Measurements from ENCODE around the gene SLC47A2. TPM values are rescaled to one million over a fixed set of nuclear protein-coding genes. Genes with fewer than 3 reads are reported as not detected.

Gene SLC47A2
- total and polyA plus RNA-seq, 2 of the 13 experiments (the other 11 are each of a cell fraction or from before 2014, with no cell fraction given), result 0.04 TPM; not detected in 1

DNA sequence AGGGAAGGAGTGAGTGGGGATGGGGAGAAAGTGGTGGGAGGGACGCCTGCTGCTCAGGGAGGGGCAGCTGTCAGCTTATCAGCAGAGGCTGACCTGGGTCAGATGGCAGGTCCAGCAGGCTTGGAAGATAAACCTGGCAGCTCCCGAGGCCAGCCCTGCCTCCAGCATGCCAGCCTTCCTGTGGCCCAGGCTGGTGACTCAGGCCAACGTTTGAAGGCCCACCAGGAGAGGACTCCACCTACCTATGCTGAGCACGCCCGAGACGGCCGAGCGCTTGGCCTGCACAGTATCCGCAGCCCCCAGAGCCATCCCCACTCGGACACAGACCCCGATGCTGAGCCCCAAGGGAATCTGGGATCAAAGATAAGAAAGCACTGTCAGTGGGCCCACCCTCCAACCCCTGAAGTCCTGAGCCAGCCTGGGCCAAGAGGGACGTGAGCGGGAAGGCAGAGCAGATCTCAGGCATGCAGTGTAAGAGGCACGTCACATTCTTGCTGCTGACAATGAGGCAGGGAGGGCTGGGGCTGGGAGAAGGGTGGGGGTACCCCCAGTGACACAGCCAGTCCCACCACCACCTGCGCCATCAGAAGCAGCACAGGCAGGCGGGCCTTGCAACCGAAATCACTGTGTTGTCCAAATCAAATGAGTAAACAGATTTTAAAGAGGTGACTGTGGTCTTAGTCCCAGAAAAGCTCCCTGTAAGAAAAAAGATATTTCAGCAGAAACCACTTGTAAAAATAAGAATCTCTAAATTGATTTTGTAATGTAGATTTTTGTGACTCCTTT, 12.4 kb downstream of the SLC47A2 start (continued):
- no peak for TF ChIP-seq ZNF790 (CRISPR knock-in tag; IDR thresholded peaks at IDR 0.05; ENCODE audit: borderline replicate concordance)
- no peak for TF ChIP-seq ZNF567 (CRISPR knock-in tag; IDR thresholded peaks at IDR 0.05; ENCODE audit: borderline replicate concordance)
- no peak for TF ChIP-seq ZSCAN30 (CRISPR knock-in tag; IDR thresholded peaks at IDR 0.05)
- peak; percentile 100 for TF ChIP-seq MEIS2 (CRISPR knock-in tag; IDR thresholded peaks at IDR 0.05)
- no peak for TF ChIP-seq CBFB (CRISPR knock-in tag; IDR thresholded peaks at IDR 0.05)
- TF ChIP-seq ZNF292 (CRISPR knock-in tag; IDR thresholded peaks at IDR 0.05; ENCODE audit: borderline replicate concordance, low read depth), result peak; percentile 84
- TF ChIP-seq ARHGAP35 (CRISPR knock-in tag; IDR thresholded peaks at IDR 0.05; ENCODE audit: borderline replicate concordance), result no peak
- no peak for TF ChIP-seq FOXA1 (IDR thresholded peaks at IDR 0.05)
- TF ChIP-seq FOXA1 (CRISPR knock-in tag; IDR thresholded peaks at IDR 0.05), result peak; percentile 39; the same call in 1 of the 2 replicates
- peak; percentile 37 for TF ChIP-seq SRSF1 (optimal IDR thresholded peaks at IDR 0.05; ENCODE audit: low read depth, low read length)
- no peak for TF ChIP-seq CSRNP1 (CRISPR knock-in tag; IDR thresholded peaks at IDR 0.05)
- TF ChIP-seq SP2 (CRISPR knock-in tag; IDR thresholded peaks at IDR 0.05), result no peak
- no peak for TF ChIP-seq ZNF503 (CRISPR knock-in tag; IDR thresholded peaks at IDR 0.05)
- 0 out of 2 replicates have a peak, but pooled peaks have one; percentile 74 for TF ChIP-seq ZNF598 (CRISPR knock-in tag; IDR thresholded peaks at IDR 0.05; ENCODE audit: borderline replicate concordance)
- TF ChIP-seq ZNF709 (CRISPR knock-in tag; IDR thresholded peaks at IDR 0.05), result no peak
- TF ChIP-seq ELF3 (CRISPR knock-in tag; IDR thresholded peaks at IDR 0.05), result no peak
- no peak for TF ChIP-seq ZNF225 (CRISPR knock-in tag; IDR thresholded peaks at IDR 0.05)
- TF ChIP-seq MTERF4 (CRISPR knock-in tag; IDR thresholded peaks at IDR 0.05), result no peak
- no peak for TF ChIP-seq ZNF33B (CRISPR knock-in tag; IDR thresholded peaks at IDR 0.05)
- TF ChIP-seq ZNF383 (CRISPR knock-in tag; IDR thresholded peaks at IDR 0.05; ENCODE audit: borderline replicate concordance), result 0 out of 2 replicates have a peak, but pooled peaks have one; percentile 67
- TF ChIP-seq HDAC2 (CRISPR knock-in tag; IDR thresholded peaks at IDR 0.05), result no peak; the same call in 1 of the 2 replicates
- TF ChIP-seq, protein P1, sequence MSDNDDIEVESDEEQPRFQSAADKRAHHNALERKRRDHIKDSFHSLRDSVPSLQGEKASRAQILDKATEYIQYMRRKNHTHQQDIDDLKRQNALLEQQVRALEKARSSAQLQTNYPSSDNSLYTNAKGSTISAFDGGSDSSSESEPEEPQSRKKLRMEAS (IDR thresholded peaks at IDR 0.05), result peak; percentile 49; the same call in 1 of the 2 replicates
- TF ChIP-seq CHD4 (IDR thresholded peaks at IDR 0.05; ENCODE audit: borderline replicate concordance, low read length), result no peak
- no peak for TF ChIP-seq MYC (CRISPR knock-in tag; IDR thresholded peaks at IDR 0.05; ENCODE audit: borderline replicate concordance)
- no peak for TF ChIP-seq KLF9 (CRISPR knock-in tag; IDR thresholded peaks at IDR 0.05; ENCODE audit: low read depth)
